ENCODE data around the gene SPRR5. TPM values are rescaled to one million over a fixed set of nuclear protein-coding genes. Genes with fewer than 3 reads are reported as not detected.

The SPRR5 gene
- total and polyA plus RNA-seq, 3 donors from 2014 or later: not detected

GRCh38 chr1:152941037-152941711, 5.8 kb upstream of the SPRR5 start:
- Histone ChIP-seq H3K36me3 (ENCODE audit: low read depth, missing control alignments) (no peaks in the 10 kb centered on the region), H3K4me1 (no peaks in the 10 kb centered on the region), H3K4me3 (no peak overlapping the region), H3K27me3 (no peaks in the 10 kb centered on the region), H3K27ac (no peak overlapping the region), H3K9me3 (no peaks in the 10 kb centered on the region)
- no peak for DNase-seq
- TF ChIP-seq POLR2A (IDR thresholded peaks at IDR 0.05): no peak
- TF ChIP-seq, protein P1, sequence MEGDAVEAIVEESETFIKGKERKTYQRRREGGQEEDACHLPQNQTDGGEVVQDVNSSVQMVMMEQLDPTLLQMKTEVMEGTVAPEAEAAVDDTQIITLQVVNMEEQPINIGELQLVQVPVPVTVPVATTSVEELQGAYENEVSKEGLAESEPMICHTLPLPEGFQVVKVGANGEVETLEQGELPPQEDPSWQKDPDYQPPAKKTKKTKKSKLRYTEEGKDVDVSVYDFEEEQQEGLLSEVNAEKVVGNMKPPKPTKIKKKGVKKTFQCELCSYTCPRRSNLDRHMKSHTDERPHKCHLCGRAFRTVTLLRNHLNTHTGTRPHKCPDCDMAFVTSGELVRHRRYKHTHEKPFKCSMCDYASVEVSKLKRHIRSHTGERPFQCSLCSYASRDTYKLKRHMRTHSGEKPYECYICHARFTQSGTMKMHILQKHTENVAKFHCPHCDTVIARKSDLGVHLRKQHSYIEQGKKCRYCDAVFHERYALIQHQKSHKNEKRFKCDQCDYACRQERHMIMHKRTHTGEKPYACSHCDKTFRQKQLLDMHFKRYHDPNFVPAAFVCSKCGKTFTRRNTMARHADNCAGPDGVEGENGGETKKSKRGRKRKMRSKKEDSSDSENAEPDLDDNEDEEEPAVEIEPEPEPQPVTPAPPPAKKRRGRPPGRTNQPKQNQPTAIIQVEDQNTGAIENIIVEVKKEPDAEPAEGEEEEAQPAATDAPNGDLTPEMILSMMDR (IDR thresholded peaks at IDR 0.05): no peak
- intact Hi-C loops (cut with DNase I; ENCODE audit: low total_unique reads): no loop called here
- 82% methylated on average over 3 to 8 of the region's 8 CpGs for WGBS, 2 donors

GRCh38 chr1:152942161-152942560, 4.8 kb upstream of the SPRR5 start:
- Histone ChIP-seq H3K36me3 (ENCODE audit: low read depth, missing control alignments) (no peaks in the 10 kb centered on the region), H3K27ac (no peak overlapping the region), H3K4me3 (no peak overlapping the region), H3K27me3 (no peaks in the 10 kb centered on the region), H3K4me1 (no peaks in the 10 kb centered on the region), H3K9me3 (no peaks in the 10 kb centered on the region)
- 78 to 91% methylated on average over 2 of the region's 2 CpGs for WGBS, 2 donors
- no peak for DNase-seq
- intact Hi-C loops (cut with DNase I; ENCODE audit: low total_unique reads): no loop called here
- TF ChIP-seq, protein P1 (IDR thresholded peaks at IDR 0.05): no peak
- TF ChIP-seq POLR2A (IDR thresholded peaks at IDR 0.05): no peak

GRCh38 chr1:152946248-152946647, 758 bp upstream of the SPRR5 start:
- H3K4me3 ChIP-seq: no peak overlapping the region
- WGBS, 2 donors: 77 to 85% methylated on average over 3 of the region's 3 CpGs
- DNase-seq: no peak
- intact Hi-C loops (cut with DNase I; ENCODE audit: low total_unique reads): no loop called here
- TF ChIP-seq POLR2A (IDR thresholded peaks at IDR 0.05): no peak
- TF ChIP-seq, protein P1 (IDR thresholded peaks at IDR 0.05): no peak
- H3K27me3 ChIP-seq: no peaks in the 10 kb centered on the region
- no peaks in the 10 kb centered on the region for H3K36me3 ChIP-seq (ENCODE audit: low read depth, missing control alignments)
- no peaks in the 10 kb centered on the region for H3K9me3 ChIP-seq
- H3K4me1 ChIP-seq: no peaks in the 10 kb centered on the region
- no peak overlapping the region for H3K27ac ChIP-seq

DNA sequence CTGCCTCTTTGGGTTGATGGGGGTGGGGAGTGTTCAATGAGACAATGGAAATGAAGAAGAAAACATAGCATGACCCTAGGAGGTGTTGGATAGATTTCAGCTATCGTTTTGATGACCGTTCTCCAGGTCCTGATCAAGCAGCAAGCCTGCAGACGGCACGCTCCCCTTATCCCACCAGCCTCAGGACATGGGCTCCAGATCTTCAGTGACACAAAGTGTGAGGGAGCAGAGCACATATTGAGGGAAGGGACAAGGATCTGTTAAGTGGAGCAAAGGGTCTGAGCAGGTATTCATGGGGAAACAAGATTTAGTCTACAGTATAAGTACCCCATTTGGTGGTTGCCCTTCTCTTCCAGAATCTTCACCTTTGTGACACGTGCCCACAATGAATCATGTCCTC, 4.7 kb downstream of the SPRR5 start:
- Histone ChIP-seq H3K36me3 (ENCODE audit: low read depth, missing control alignments) (no peaks in the 10 kb centered on the region), H3K4me3 (no peak overlapping the region), H3K27ac (no peak overlapping the region), H3K4me1 (no peaks in the 10 kb centered on the region), H3K27me3 (no peaks in the 10 kb centered on the region), H3K9me3 (no peaks in the 10 kb centered on the region)
- 90 to 92% methylated on average over 5 of the region's 5 CpGs for WGBS, 2 donors
- no peak for DNase-seq
- intact Hi-C loops (cut with DNase I; ENCODE audit: low total_unique reads): no loop called here
- TF ChIP-seq POLR2A (IDR thresholded peaks at IDR 0.05): no peak
- TF ChIP-seq, protein P1 (IDR thresholded peaks at IDR 0.05): no peak

DNA sequence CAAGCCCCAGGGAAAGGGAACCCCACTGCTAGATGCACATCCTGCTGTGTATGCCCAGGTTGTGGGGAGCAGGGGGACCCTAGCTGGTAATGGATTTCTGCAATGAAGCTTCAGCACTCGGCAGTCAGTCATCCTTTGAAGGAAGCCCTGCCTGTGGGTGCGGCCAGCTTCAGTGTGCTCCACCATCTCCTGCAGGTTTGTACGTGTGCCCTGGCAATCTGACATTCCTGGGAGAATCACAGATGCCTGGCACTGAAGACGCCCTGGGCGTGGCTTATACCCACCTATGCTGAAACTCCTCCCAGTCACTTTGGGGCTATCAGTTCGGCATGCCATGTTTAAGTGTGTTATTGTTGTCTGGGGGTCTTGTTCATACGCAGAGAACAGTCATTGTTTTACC, 6.8 kb downstream of the SPRR5 start:
- H3K4me1 ChIP-seq: no peaks in the 10 kb centered on the region
- no peak overlapping the region for H3K27ac ChIP-seq
- TF ChIP-seq, protein P1 (IDR thresholded peaks at IDR 0.05): no peak
- 78 to 80% methylated on average over 5 to 7 of the region's 7 CpGs for WGBS, 2 donors
- intact Hi-C loops (cut with DNase I; ENCODE audit: low total_unique reads): no loop called here
- H3K4me3 ChIP-seq: no peak overlapping the region
- no peaks in the 10 kb centered on the region for H3K36me3 ChIP-seq (ENCODE audit: low read depth, missing control alignments)
- H3K27me3 ChIP-seq: no peaks in the 10 kb centered on the region
- H3K9me3 ChIP-seq: no peaks in the 10 kb centered on the region
- DNase-seq: no peak
